Thoracic aorta (tissue), 2 donors: ENCODE results near the gene SEC63. TPM values are rescaled to one million over a fixed set of nuclear protein-coding genes. Genes with fewer than 3 reads are reported as not detected.

Experiments
- ATAC-seq: fragments of 150-250 bp; one replicate; pipeline ENCODE4 v1.8.0; 2017; ENCODE audit warnings: low read depth; ENCODE audit not compliant: insufficient number of reproducible peaks, low FRiP score
- DNase-seq: peaks from one replicate; pipeline ENCODE4 v3.0.0-alpha.2; 2020; ENCODE audit warnings: low spot score
- H3K27ac ChIP-seq, 2 donors: fragments of 200-600 bp; sonication (generic); 1 replicate in 1 of 2; 2 replicates in 1 of 2; pipeline ENCODE4 v1.5.1; 2016; ENCODE audit warnings: mild to moderate bottlenecking in 2 of 2, moderate library complexity in 2 of 2
- H3K27me3 ChIP-seq: fragments of 200-600 bp; sonication (generic); replicated peaks from 2 replicates; pipeline ENCODE4 v1.6.0; 2016; ENCODE audit warnings: mild to moderate bottlenecking; ENCODE audit not compliant: insufficient read depth
- H3K36me3 ChIP-seq: fragments of 200-600 bp; sonication (generic); one replicate; pipeline ENCODE4 v1.5.1; 2016
- H3K4me1 ChIP-seq, 2 donors: fragments of 200-600 bp; sonication (generic); 1 replicate in 1 of 2; 2 replicates in 1 of 2; pipeline versions ENCODE4 v1.5.1 to v1.6.0; 2016; ENCODE audit warnings: low read depth in 2 of 2, mild to moderate bottlenecking in 1 of 2; ENCODE audit not compliant: control insufficient read depth in 1 of 2
- H3K4me3 ChIP-seq: fragments of 200-600 bp; sonication (generic); 2 replicates; pipeline ENCODE4 v1.5.1; 2016; ENCODE audit warnings: mild to moderate bottlenecking
- H3K9me3 ChIP-seq: fragments of 200-600 bp; sonication (generic); 2 replicates; pipeline ENCODE4 v1.5.1; 2016
- total RNA-seq, 2 donors: library from RNA; depleted of rRNA; stranded (reverse); fragments of >200 nt; gene quantifications; one replicate each; pipeline versions ENCODE4 v1.1.0 to v1.2.3, GENCODE V29; 2016
- TF ChIP-seq, protein P1 (sequence below): fragments of 200-600 bp; sonication (generic); IDR thresholded peaks from one replicate; pipeline ENCODE4 v1.5.1; 2019; ENCODE audit warnings: antibody characterized with exemption

SEC63 gene
- total RNA-seq, 2 donors from 2014 or later, result 39.4 to 39.5 TPM

- Histone ChIP-seq H3K9me3 (no peaks in the 10 kb centered on the region), H3K27me3 (no peaks in the 10 kb centered on the region), H3K27ac (no peak overlapping the region), H3K36me3 (no peaks in the 10 kb centered on the region), H3K4me3 (no peak overlapping the region), H3K4me1 (peaks cover 0 to 9% of the 10 kb centered on the region in 2 donors)
- ATAC-seq (no peak), DNase-seq (no peak)
- TF ChIP-seq, protein P1, sequence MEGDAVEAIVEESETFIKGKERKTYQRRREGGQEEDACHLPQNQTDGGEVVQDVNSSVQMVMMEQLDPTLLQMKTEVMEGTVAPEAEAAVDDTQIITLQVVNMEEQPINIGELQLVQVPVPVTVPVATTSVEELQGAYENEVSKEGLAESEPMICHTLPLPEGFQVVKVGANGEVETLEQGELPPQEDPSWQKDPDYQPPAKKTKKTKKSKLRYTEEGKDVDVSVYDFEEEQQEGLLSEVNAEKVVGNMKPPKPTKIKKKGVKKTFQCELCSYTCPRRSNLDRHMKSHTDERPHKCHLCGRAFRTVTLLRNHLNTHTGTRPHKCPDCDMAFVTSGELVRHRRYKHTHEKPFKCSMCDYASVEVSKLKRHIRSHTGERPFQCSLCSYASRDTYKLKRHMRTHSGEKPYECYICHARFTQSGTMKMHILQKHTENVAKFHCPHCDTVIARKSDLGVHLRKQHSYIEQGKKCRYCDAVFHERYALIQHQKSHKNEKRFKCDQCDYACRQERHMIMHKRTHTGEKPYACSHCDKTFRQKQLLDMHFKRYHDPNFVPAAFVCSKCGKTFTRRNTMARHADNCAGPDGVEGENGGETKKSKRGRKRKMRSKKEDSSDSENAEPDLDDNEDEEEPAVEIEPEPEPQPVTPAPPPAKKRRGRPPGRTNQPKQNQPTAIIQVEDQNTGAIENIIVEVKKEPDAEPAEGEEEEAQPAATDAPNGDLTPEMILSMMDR, result no peak
Observed at GRCh38 chr6:107871016-107871415, 87.0 kb downstream of the SEC63 start.

DNA sequence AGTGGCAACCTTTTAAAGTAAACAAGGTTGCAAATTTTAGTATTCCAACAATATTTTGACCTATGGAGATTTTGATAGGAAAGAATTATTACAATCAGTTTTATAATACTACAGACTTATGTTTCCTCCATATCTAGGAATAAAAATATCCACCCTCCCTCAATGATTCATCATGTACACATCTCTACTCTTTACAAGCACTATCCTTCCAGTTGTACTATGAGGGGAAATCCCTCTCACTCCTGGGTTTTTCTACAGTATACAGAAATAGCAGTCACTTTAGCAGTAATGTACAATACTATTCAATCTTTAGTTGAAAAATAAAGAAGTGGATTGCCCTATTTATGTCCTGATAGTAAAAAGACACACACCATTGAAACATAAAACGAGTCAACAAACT is 87.6 kb downstream of the SEC63 start:
- no peaks in the 10 kb centered on the region for H3K36me3 ChIP-seq
- no peak overlapping the region for H3K27ac ChIP-seq
- H3K4me3 ChIP-seq, result no peak overlapping the region
- TF ChIP-seq, protein P1, result no peak
- DNase-seq (no peak), ATAC-seq (no peak)
- peaks cover 0 to 9% of the 10 kb centered on the region in 2 donors for H3K4me1 ChIP-seq
- no peaks in the 10 kb centered on the region for H3K27me3 ChIP-seq
- H3K9me3 ChIP-seq, result no peaks in the 10 kb centered on the region

DNA sequence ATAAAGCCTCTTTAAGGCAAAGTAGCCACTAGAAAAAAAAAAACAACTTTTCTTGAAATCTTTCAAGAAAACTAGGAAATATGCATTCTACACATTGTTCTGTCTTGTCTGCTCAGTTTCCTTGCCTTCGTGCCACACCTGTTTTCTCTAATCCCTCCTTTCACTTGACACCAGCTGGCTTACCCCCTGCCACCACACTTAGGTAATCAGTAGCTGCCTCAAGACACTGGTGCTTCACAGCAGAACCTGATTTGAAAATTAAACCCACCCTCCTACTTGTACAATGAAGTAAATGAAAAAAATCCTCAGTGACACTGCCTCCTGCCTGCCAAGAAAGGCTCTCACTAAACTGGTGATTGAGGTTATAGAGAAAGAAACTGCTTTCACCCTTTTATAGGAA is 88.1 kb downstream of the SEC63 start:
- DNase-seq (no peak), ATAC-seq (no peak)
- no peaks in the 10 kb centered on the region for H3K36me3 ChIP-seq
- no peak overlapping the region for H3K27ac ChIP-seq
- H3K4me1 ChIP-seq, result peaks cover 0 to 9% of the 10 kb centered on the region in 2 donors
- no peaks in the 10 kb centered on the region for H3K27me3 ChIP-seq
- H3K4me3 ChIP-seq, result no peak overlapping the region
- TF ChIP-seq, protein P1, result no peak
- H3K9me3 ChIP-seq, result no peaks in the 10 kb centered on the region

DNA sequence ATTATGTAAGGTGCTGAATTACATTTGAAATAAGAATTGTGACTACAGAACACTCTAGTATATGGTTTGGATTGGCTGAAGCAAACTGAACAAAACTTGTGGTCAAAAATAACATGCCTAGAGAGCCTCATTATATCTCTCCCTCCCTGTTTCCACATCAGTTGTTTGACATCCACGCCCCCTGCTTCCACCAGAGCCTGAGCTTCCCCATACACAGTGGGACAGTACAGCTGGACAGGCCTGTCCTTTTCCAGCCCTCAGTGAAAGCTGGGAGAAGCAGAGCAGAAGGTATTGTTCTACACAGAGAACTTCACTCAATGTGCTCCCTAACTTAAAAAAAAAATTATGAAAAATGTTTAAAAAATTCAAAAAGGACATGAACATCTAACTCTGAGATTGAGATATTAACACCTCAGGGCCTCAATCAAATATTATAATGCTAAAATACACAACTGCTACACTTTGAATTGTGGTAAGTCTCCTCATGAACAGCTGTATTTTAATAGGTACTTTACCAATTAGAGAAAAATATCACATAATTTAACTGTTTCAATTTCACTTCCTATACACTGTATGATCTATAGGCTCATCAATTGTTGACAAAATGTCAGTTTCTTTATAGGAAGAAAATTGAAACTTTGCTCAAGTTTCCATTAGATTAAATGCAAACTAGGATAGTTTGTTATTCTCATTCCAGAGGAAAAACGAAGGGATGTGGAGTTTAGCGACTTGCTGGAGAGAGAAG is 89.0 kb downstream of the SEC63 start:
- no peak overlapping the region for H3K27ac ChIP-seq
- peaks cover 0 to 9% of the 10 kb centered on the region in 2 donors for H3K4me1 ChIP-seq
- no peak for ATAC-seq
- TF ChIP-seq, protein P1, result no peak
- H3K9me3 ChIP-seq, result no peaks in the 10 kb centered on the region
- no peak overlapping the region for H3K4me3 ChIP-seq
- DNase-seq, result no peak
- no peaks in the 10 kb centered on the region for H3K27me3 ChIP-seq
- H3K36me3 ChIP-seq, result no peaks in the 10 kb centered on the region

GRCh38 chr6:107867302-107867615 is 90.7 kb downstream of the SEC63 start:
- Histone ChIP-seq H3K36me3 (no peaks in the 10 kb centered on the region), H3K4me3 (no peak overlapping the region), H3K9me3 (no peaks in the 10 kb centered on the region), H3K27me3 (no peaks in the 10 kb centered on the region), H3K27ac (no peak overlapping the region), H3K4me1 (peaks cover 0 to 9% of the 10 kb centered on the region in 2 donors)
- TF ChIP-seq, protein P1, result no peak
- ATAC-seq (no peak), DNase-seq (no peak)
